Activated CD8-positive, alpha-beta T cell treated with anti-CD3 and anti-CD28 coated beads, Interleukin-2, amount 10 ng/mL, durations not matched to agents 7 days and 5 days (primary cell): ENCODE results near the gene AVPR2. TPM values are rescaled to one million over a fixed set of nuclear protein-coding genes. Genes with fewer than 3 reads are reported as not detected.

ENCODE experiments used
- ATAC-seq: fragments of 150-1000 bp; cut with Tn5 transposase; one replicate; pipeline ENCODE4 v1.10.0; 2021; ENCODE audit warnings: moderate library complexity
- CTCF ChIA-PET: fragments of 350-600 bp; sonication (Branson Sonifier 250); formaldehyde crosslinking; loops from one replicate; lab custom pipeline; 2021; ENCODE audit warnings: antibody characterized with exemption; lab: Charles Lee
- POLR2A ChIA-PET: fragments of 350-600 bp; sonication (Branson Sonifier 250); formaldehyde crosslinking; loops from one replicate; lab custom pipeline; 2021; ENCODE audit warnings: antibody characterized with exemption; lab: Charles Lee
- DNase-seq: peaks from one replicate; pipeline ENCODE4 v3.0.0-alpha.2; 2020
- H3K27ac Mint-ChIP-seq: one replicate; pipeline ENCODE4 v1.8.0; 2021; ENCODE audit warnings: mild to moderate bottlenecking, mixed read lengths
- H3K27me3 Mint-ChIP-seq: one replicate; pipeline ENCODE4 v1.8.0; 2021; ENCODE audit warnings: low read depth, mixed read lengths
- H3K36me3 Mint-ChIP-seq: one replicate; pipeline ENCODE4 v1.8.0; 2021; ENCODE audit warnings: low read depth, mixed read lengths
- H3K4me1 Mint-ChIP-seq: one replicate; pipeline ENCODE4 v1.8.0; 2021; ENCODE audit warnings: low read depth, mixed read lengths
- H3K4me3 Mint-ChIP-seq: one replicate; pipeline ENCODE4 v1.8.0; 2021; ENCODE audit warnings: mild to moderate bottlenecking, mixed read lengths
- H3K9me3 Mint-ChIP-seq: one replicate; pipeline ENCODE4 v1.8.0; 2022; ENCODE audit warnings: mixed read lengths; ENCODE audit not compliant: insufficient read depth
- total RNA-seq, 2 experiments: library from RNA; stranded (reverse); gene quantifications; one replicate each; pipeline ENCODE4 v1.2.3, GENCODE V29; 2021

Gene AVPR2
- total RNA-seq, 2 experiments from 2014 or later = not detected

- Mint-ChIP-seq H3K4me3 (no peak overlapping the region), H3K4me1 (peaks cover 45% of the 10 kb centered on the region), H3K36me3 (peaks cover 44% of the 10 kb centered on the region), H3K27ac (peak overlapping the region; percentile 69), H3K27me3 (no peaks in the 10 kb centered on the region), H3K9me3 (no peaks in the 10 kb centered on the region)
- ChIA-PET POLR2A (interaction anchor here (0.9 to 6.6 kb wide), 3 partner anchors 11 to 23 kb away, joined by 4 to 84 read pairs (median 5); partner anchors contain the start of gene ARHGAP4), CTCF (interaction anchor here (0.8 to 10.6 kb wide), 2 partner anchors 24 to 195 kb away, joined by 3 to 228 read pairs; partner anchors contain the start of gene ARHGAP4)
- DNase-seq (no peak), ATAC-seq (no peak)
Observed at GRCh38 chrX:153950127-153950526, 45.7 kb downstream of the AVPR2 start.

GRCh38 chrX:153951683-153952372, 47.4 kb downstream of the AVPR2 start:
- Mint-ChIP-seq H3K27me3 (no peaks in the 10 kb centered on the region), H3K9me3 (no peaks in the 10 kb centered on the region), H3K27ac (no peak overlapping the region), H3K4me3 (no peak overlapping the region), H3K36me3 (peaks cover 49% of the 10 kb centered on the region), H3K4me1 (peaks cover 42% of the 10 kb centered on the region)
- ATAC-seq (no peak), DNase-seq (no peak)
- POLR2A ChIA-PET = no interaction called here
- CTCF ChIA-PET = interaction anchor here (1.1 to 10.6 kb wide), 4 partner anchors 10 to 188 kb away, joined by 3 to 228 read pairs (median 9); partner anchors contain the start of genes ARHGAP4 and PLXNB3

DNA sequence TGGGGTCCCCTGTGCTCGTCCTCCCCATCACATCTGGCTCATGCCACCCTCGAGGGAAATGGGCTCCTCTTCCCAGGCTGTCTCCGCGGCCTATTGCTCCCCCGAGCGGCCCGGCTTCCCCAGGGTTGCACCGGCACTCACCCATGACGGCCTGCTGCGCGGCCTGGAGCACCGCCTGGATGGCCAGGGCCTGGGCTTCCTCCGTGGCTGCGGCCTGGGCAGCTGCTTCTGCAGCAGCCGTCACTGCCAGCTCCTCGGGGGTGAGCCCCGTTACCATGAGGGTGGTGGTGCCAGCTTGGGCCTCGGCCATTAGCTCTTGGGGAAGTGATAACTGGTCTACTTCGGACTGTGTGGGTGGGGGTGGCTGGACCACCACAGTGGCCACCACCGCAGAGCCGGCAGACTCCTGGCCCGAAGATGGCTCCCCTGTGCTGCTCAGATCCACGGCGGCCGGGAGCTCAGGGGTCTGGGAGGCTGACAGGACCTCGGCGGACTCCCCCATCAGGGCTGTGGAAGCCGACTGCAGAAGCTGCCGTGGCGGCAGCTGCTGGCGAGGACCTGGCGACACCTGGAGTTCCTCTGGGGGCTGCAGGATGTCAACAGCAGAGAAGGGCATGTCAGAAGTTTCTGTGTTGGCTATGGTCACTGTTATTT, 48.0 kb downstream of the AVPR2 start:
- Mint-ChIP-seq H3K27ac (no peak overlapping the region), H3K4me1 (peaks cover 37% of the 10 kb centered on the region), H3K27me3 (no peaks in the 10 kb centered on the region), H3K9me3 (no peaks in the 10 kb centered on the region), H3K4me3 (no peak overlapping the region), H3K36me3 (peaks cover 50% of the 10 kb centered on the region)
- POLR2A ChIA-PET = no interaction called here
- DNase-seq (no peak), ATAC-seq (no peak)
- CTCF ChIA-PET = interaction anchor here (1.1 to 10.6 kb wide), 4 partner anchors 9 to 188 kb away, joined by 3 to 228 read pairs (median 9); partner anchors contain the start of genes ARHGAP4 and PLXNB3

GRCh38 chrX:153953342-153953830, 48.9 kb downstream of the AVPR2 start:
- Mint-ChIP-seq H3K4me1 (peaks cover 32% of the 10 kb centered on the region), H3K27me3 (no peaks in the 10 kb centered on the region), H3K27ac (no peak overlapping the region), H3K36me3 (peaks cover 49% of the 10 kb centered on the region), H3K9me3 (no peaks in the 10 kb centered on the region), H3K4me3 (no peak overlapping the region)
- ChIA-PET CTCF (interaction anchor here (2.3 to 10.6 kb wide), 2 partner anchors 13 to 27 kb away, joined by 15 to 228 read pairs; partner anchors contain the start of gene ARHGAP4), POLR2A (no interaction called here)
- peak; percentile 65 for ATAC-seq
- peak; percentile 78 for DNase-seq

DNA sequence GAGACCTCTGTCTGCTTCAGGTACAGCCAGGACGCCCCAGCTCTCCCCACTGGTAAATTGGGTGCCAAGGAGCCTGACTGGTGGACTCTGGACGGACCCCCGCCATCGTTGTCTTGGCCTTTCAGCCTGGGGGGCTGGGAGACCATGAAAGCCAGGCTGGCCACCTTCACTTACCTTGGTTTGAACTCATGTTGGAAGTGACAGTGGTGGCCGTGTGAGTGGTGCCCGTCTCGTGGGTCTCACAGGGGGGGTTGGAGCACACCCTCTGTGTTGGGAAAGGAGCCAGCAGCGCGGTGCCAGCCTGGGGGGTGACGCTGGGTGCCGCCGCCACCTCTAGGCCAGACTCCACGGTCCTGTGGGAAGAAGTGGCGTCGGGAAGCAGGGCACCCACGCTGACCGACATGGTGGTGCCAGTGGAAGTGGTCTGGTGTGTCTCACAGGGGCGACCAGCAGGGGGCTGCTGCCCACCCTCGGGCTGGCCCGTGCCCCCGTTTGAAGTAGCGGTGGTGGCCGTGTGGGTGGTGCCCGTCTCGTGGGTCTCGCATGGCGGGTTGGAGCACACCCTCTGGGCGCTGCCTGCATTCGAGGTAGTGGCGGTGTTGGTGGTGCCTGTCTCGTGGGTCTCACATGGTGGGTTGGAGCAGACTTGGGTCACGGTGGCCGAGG, 49.6 kb downstream of the AVPR2 start:
- no peak for DNase-seq
- Mint-ChIP-seq H3K9me3 (no peaks in the 10 kb centered on the region), H3K36me3 (peaks cover 46% of the 10 kb centered on the region), H3K4me1 (peaks cover 26% of the 10 kb centered on the region), H3K4me3 (no peak overlapping the region), H3K27me3 (no peaks in the 10 kb centered on the region), H3K27ac (peak overlapping the region; percentile 66)
- POLR2A ChIA-PET = no interaction called here
- CTCF ChIA-PET = interaction anchor here (2.3 to 10.6 kb wide), 2 partner anchors 12 to 28 kb away, joined by 15 to 228 read pairs; partner anchors contain the start of gene ARHGAP4
- no peak for ATAC-seq

GRCh38 chrX:153954558-153955227, 50.2 kb downstream of the AVPR2 start:
- Mint-ChIP-seq H3K27ac (peak overlapping the region; percentile 66), H3K36me3 (peaks cover 42% of the 10 kb centered on the region), H3K27me3 (no peaks in the 10 kb centered on the region), H3K4me1 (peaks cover 20% of the 10 kb centered on the region), H3K9me3 (no peaks in the 10 kb centered on the region), H3K4me3 (no peak overlapping the region)
- CTCF ChIA-PET = no interaction called here
- DNase-seq = no peak
- POLR2A ChIA-PET = no interaction called here
- no peak for ATAC-seq

DNA sequence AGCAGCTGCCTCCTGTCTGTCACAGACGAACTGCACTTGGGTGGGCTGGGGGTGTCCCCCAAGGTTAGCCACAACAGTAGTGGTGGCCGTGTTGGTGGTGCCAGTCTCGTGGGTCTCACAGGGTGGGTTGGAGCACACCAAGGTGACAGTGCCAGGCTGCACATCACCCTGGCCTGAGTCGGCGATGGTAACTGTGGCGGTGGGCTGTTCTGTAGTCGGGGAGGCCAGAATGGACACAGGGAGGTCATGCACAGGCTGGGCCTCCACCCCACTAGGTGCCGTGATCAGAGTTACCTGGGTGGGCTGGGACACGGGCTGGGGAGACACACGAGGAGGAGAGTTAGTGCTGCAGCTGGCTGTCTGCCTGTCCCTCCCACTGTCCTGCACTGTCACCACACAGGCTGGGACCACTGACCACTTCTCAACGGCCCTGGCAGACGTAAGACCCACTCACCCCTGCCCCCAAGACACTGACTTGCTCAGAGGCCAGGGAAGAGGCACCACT, 50.8 kb downstream of the AVPR2 start:
- peaks cover 14% of the 10 kb centered on the region for H3K4me1 Mint-ChIP-seq
- H3K36me3 Mint-ChIP-seq = peaks cover 44% of the 10 kb centered on the region
- POLR2A ChIA-PET = no interaction called here
- no peak for DNase-seq
- no peaks in the 10 kb centered on the region for H3K9me3 Mint-ChIP-seq
- H3K4me3 Mint-ChIP-seq = no peak overlapping the region
- no peak for ATAC-seq
- peak overlapping the region; percentile 66 for H3K27ac Mint-ChIP-seq
- no peaks in the 10 kb centered on the region for H3K27me3 Mint-ChIP-seq
- CTCF ChIA-PET = no interaction called here

GRCh38 chrX:153956044-153956907, 51.8 kb downstream of the AVPR2 start:
- Mint-ChIP-seq H3K36me3 (peaks cover 43% of the 10 kb centered on the region), H3K4me1 (peaks cover 6% of the 10 kb centered on the region), H3K9me3 (no peaks in the 10 kb centered on the region), H3K27ac (no peak overlapping the region), H3K27me3 (no peaks in the 10 kb centered on the region), H3K4me3 (no peak overlapping the region)
- no peak for DNase-seq
- POLR2A ChIA-PET = no interaction called here
- ATAC-seq = no peak
- CTCF ChIA-PET = no interaction called here
